OCI-LY1 (cell line): Measurements from ENCODE around the gene DZANK1.
"Not testable (repeated sequence)": the region's sequence is repeated elsewhere in the genome, so short reads cannot be mapped to it uniquely, and the experiment has no call there.

Experiments used
- EZH2 ChIP-seq: fragments of 200-600 bp; sonication (generic), shearing (Covaris generic); IDR thresholded peaks from 2 replicates; pipeline ENCODE4 v1.8.0; 2017; ENCODE audit warnings: borderline replicate concordance, mixed run types, mild to moderate bottlenecking, antibody characterized with exemption, low read length, moderate library complexity, mixed read lengths
- TF ChIP-seq, protein P1 (sequence below): fragments of 200-600 bp; sonication (generic), shearing (Covaris generic); IDR thresholded peaks from 2 replicates; pipeline ENCODE4 v1.5.1; 2017; ENCODE audit warnings: mild to moderate bottlenecking, antibody characterized with exemption, low read length, moderate library complexity, mixed read lengths

DNA sequence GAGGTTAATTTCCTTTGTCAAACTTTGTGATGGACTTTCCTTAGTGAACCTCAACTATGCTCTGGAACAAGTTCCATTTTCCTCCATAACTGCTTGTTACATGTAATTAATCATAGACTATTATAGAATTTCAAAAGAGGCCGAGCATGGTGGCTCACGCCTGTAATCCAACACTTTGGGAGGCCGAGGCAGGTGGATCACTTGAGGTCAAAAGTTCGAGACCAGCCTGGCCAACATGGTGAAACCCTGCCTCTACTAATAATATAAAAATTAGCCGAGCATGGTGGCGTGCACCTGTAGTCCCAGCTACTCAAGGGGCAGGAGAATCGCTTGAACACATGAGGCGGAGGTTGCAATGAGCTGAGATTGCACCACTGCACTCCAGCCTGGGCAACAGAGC, 68.1 kb downstream of the DZANK1 start:
- TF ChIP-seq, protein P1, sequence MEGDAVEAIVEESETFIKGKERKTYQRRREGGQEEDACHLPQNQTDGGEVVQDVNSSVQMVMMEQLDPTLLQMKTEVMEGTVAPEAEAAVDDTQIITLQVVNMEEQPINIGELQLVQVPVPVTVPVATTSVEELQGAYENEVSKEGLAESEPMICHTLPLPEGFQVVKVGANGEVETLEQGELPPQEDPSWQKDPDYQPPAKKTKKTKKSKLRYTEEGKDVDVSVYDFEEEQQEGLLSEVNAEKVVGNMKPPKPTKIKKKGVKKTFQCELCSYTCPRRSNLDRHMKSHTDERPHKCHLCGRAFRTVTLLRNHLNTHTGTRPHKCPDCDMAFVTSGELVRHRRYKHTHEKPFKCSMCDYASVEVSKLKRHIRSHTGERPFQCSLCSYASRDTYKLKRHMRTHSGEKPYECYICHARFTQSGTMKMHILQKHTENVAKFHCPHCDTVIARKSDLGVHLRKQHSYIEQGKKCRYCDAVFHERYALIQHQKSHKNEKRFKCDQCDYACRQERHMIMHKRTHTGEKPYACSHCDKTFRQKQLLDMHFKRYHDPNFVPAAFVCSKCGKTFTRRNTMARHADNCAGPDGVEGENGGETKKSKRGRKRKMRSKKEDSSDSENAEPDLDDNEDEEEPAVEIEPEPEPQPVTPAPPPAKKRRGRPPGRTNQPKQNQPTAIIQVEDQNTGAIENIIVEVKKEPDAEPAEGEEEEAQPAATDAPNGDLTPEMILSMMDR: not testable (repeated sequence)
- TF ChIP-seq EZH2: not testable (repeated sequence)
